Naive thymus-derived CD8-positive, alpha-beta T cell (primary cell): ENCODE results near the gene UBXN11. TPM values are rescaled to one million over a fixed set of nuclear protein-coding genes. Genes with fewer than 3 reads are reported as not detected.

Source experiments
- ATAC-seq, 2 donors: fragments of 150-1000 bp; cut with Tn5 transposase in 1 of 2; sonication (Bioruptor Pico), chemical (Tn5 transposase) in 1 of 2; 1 replicate in 1 of 2; 2 replicates in 1 of 2; pipeline ENCODE4 v1.10.0; 2021; ENCODE audit warnings: mild to moderate bottlenecking in 2 of 2, moderate library complexity in 2 of 2
- POLR2A ChIA-PET: fragments of 350-600 bp; sonication (Branson Sonifier 250); formaldehyde crosslinking; loops from one replicate; lab custom pipeline; 2021; ENCODE audit warnings: antibody characterized with exemption; lab: Charles Lee
- DNase-seq, 10 donors: peaks; one replicate each; pipeline versions ENCODE4 v3.0.0 to v3.0.0-alpha.2; 2020 to 2022
- H3K27ac Mint-ChIP-seq, 10 donors: one replicate each; pipeline ENCODE4 v1.8.0; 2020 to 2022; ENCODE audit warnings: mild to moderate bottlenecking in 10 of 10, mixed read lengths in 10 of 10, moderate library complexity in 4 of 10, inconsistent platforms in 1 of 10
- H3K27me3 Mint-ChIP-seq, 5 donors: one replicate each; pipeline ENCODE4 v1.8.0; 2021 to 2022; ENCODE audit warnings: mixed read lengths in 5 of 5
- H3K36me3 Mint-ChIP-seq, 3 donors: one replicate each; pipeline ENCODE4 v1.8.0; 2020 to 2022; ENCODE audit warnings: mixed read lengths in 3 of 3, mild to moderate bottlenecking in 2 of 3, inconsistent platforms in 1 of 3
- H3K4me1 Mint-ChIP-seq, 4 donors: one replicate each; pipeline ENCODE4 v1.8.0; 2021 to 2022; ENCODE audit warnings: mixed read lengths in 4 of 4
- H3K4me3 Mint-ChIP-seq, 10 donors: one replicate each; pipeline ENCODE4 v1.8.0; 2020 to 2022; ENCODE audit warnings: mild to moderate bottlenecking in 10 of 10, mixed read lengths in 10 of 10, moderate library complexity in 6 of 10, inconsistent platforms in 1 of 10
- H3K9me3 Mint-ChIP-seq, 9 donors: one replicate each; pipeline ENCODE4 v1.8.0; 2020 to 2022; ENCODE audit warnings: mixed read lengths in 9 of 9, mild to moderate bottlenecking in 3 of 9, inconsistent platforms in 1 of 9, moderate library complexity in 1 of 9
- polyA plus RNA-seq, 3 donors: library from polyadenylated mRNA; unstranded; fragments of 300-500 nt; fragmentation: Illumina TruSeq; gene quantifications; one replicate each; pipeline ENCODE4 v1.2.3, GENCODE V29; 2021
- total RNA-seq, 8 experiments: library from RNA in 2 of 8; stranded (reverse) in 2 of 8; gene quantifications; one replicate each; pipeline ENCODE4 v1.2.3 and lab custom pipeline; 2021 to 2026

The UBXN11 gene
- total and polyA plus RNA-seq, 5 experiments from 2014 or later, result 9.1 to 129 (median 14.7) TPM

DNA sequence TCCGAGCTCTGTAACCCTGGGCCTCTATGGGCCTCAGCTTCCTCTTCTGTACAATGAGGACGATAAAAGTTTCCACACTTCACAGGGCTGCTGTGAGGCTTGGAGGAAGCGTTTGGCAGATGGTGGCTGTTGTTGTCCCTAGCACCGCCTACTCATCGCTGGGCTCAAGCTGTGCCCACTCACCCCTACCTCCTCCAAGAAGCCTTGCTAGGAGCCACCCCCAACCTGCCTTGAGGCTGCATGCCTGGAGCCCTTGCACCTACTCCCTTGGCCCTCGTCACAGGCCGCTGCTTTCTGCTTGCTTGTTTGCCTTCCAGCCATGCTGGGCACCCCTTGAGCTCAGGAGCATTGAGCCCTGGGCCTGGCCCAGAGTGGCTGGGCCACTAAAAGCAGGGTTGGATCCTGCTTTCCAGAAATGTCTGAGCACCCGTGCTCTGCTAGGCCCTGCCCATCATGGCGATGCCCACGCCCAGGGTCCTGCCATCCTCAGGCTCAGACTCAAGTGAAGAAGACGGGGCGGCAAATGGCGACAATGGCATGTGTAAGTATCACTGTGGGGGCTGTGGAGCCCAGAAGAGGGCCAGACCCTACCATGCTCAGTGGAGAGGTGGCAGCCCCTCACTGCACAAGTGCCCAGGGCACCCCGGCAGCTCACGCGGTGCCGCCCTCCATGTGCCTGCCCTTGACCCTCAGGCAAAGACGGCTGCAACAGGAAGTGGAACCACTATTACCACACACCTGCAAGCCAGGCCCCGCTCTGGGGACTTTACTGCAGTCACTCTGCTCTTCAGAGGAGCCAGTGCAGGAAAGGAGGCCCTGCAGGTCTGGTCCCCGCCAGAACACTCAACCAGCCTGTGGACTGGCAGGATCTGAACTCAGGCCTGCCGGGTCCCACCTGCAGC lies 17.0 kb downstream of the UBXN11 start:
- peak overlapping the region; percentile 8 to 85 (median 78) for H3K4me3 Mint-ChIP-seq
- H3K27me3 Mint-ChIP-seq, result no peaks in the 10 kb centered on the region
- no peaks in the 10 kb centered on the region for H3K9me3 Mint-ChIP-seq
- H3K4me1 Mint-ChIP-seq, result peaks cover 44 to 93% (median 84%) of the 10 kb centered on the region in 4 donors
- POLR2A ChIA-PET, result interaction anchor here (0.5 to 30.4 kb wide), 14 partner anchors 10 to 520 kb away, joined by 3 to 2161 read pairs (median 6); partner anchors contain the start of genes CD52, HMGN2, SH3BGRL3 and UBXN11
- ATAC-seq, result peak; percentile 10 to 17
- peaks cover 0 to 4% (median 0%) of the 10 kb centered on the region in 3 donors for H3K36me3 Mint-ChIP-seq
- peak in 4 of 10 donors; percentile 44 to 78 (median 54) for DNase-seq
- peak overlapping the region; percentile 93 to 100 (median 96) for H3K27ac Mint-ChIP-seq

DNA sequence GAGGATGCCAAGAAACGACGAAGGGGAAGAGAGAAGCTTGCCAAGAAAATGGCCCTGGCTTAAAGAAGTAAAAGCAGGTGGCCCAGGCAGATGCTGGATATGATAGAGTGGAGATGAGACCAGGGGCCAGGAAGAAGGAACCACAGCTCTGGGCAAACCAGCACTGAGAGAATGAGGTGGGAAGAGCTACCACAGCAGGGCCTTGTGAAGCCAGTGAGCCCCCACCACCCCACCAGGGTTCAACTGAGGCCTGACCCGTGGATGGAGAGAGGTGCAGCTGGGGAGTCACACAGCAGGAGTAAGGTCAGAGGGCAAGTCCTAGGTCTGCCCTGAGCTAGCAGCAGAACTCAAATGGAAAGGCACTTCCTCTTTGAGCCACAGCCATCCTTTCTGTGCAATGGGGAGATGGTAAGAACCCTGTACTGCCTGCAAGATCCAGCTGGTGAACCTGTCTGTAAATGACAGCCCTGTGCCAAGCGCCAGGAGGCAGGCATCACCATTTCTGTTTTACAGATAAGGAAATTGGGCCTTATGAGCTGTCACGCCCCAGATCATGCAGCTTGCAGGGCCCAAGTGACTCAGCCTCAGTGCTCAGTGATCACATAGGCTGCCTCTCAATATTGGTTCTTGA lies 18.0 kb downstream of the UBXN11 start:
- Mint-ChIP-seq H3K36me3 (peaks cover 0 to 6% (median 0%) of the 10 kb centered on the region in 3 donors), H3K27ac (peak overlapping the region; percentile 93 to 100 (median 96)), H3K4me1 (peaks cover 46 to 100% (median 93%) of the 10 kb centered on the region in 4 donors), H3K27me3 (no peaks in the 10 kb centered on the region), H3K9me3 (no peaks in the 10 kb centered on the region), H3K4me3 (peak overlapping the region; percentile 63 to 88 (median 78))
- ATAC-seq (peak in 1 of 2 donors; percentile 3), DNase-seq (peak in 2 of 10 donors; percentile 47 to 67)
- POLR2A ChIA-PET, result interaction anchor here (0.9 to 30.4 kb wide), 15 partner anchors 10 to 1056 kb away, joined by 3 to 2161 read pairs (median 6); partner anchors contain the start of genes CD52, CEP85, HMGN2 and SH3BGRL3

DNA sequence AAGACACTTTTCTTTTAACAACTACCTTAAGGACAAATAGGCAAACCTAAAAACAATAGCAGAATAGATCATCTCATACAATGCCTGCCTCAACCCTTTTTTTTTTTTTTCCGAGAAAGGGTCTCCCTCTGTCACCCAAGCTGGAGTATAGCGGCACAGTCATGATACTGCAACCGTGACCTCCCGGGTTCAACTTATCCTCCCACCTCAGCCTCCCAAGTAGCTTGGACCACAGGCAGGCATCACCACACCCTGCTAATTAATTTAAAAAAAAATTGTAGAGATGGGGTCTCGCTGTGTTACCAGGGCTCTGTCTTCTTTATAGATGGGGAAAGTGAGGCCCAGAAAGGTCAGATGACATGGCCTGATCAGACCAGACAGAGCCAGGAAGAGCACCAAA lies 18.6 kb downstream of the UBXN11 start:
- Mint-ChIP-seq H3K36me3 (peaks cover 0 to 11% (median 0%) of the 10 kb centered on the region in 3 donors), H3K27ac (peak overlapping the region; percentile 93 to 100 (median 96)), H3K4me3 (peak overlapping the region; percentile 63 to 88 (median 78)), H3K27me3 (no peaks in the 10 kb centered on the region), H3K4me1 (peaks cover 52 to 100% (median 97%) of the 10 kb centered on the region in 4 donors), H3K9me3 (no peaks in the 10 kb centered on the region)
- peak in 1 of 10 donors; percentile 8 for DNase-seq
- no peak for ATAC-seq
- POLR2A ChIA-PET, result interaction anchor here (0.6 to 30.4 kb wide), 14 partner anchors 9 to 1169 kb away, joined by 3 to 2161 read pairs (median 6); partner anchors contain the start of genes CD52, CEP85, HMGN2 and SH3BGRL3

DNA sequence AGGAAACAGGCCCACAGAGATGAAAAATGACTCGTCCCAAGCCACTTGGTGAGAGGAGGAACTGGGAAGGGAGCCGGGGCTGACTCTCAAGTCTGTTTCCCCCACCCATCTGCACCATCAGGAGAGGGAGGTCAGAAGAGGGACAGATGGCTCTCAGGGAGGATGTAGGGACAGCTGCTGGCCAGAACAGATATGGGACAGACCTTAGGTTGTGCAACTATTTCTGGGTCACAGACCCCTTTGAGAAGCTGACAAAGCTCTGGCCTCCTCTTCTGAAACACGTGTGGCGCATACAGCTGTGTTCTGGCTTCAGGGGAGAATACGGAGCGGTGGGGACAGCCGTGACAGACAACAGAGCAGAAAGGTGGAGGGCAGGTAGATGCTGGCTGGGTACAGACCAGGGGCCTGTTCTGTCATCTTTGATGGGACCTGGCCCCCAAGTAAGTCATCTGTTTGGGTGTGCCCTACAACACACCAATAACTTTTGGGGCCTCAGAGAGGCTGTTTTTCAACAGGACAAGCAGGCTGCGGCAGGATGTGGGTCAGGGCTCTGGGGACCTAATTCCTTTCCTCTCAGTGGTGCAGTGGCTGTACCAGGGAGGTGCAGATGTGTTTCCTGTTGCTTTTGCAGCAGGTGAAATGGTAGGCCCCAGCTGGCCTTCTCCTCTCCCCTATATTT lies 19.3 kb downstream of the UBXN11 start:
- POLR2A ChIA-PET, result interaction anchor here (0.5 to 30.4 kb wide), 17 partner anchors 9 to 1170 kb away, joined by 3 to 2161 read pairs (median 5); partner anchors contain the start of genes CD52, CEP85, SH3BGRL3 and SYF2
- peak in 9 of 10 donors; percentile 50 to 90 (median 77) for DNase-seq
- peak overlapping the region; percentile 93 to 100 (median 96) for H3K27ac Mint-ChIP-seq
- peak overlapping the region; percentile 63 to 88 (median 78) for H3K4me3 Mint-ChIP-seq
- H3K9me3 Mint-ChIP-seq, result no peaks in the 10 kb centered on the region
- peaks cover 0 to 15% (median 0%) of the 10 kb centered on the region in 3 donors for H3K36me3 Mint-ChIP-seq
- no peaks in the 10 kb centered on the region for H3K27me3 Mint-ChIP-seq
- H3K4me1 Mint-ChIP-seq, result peaks cover 55 to 100% (median 99%) of the 10 kb centered on the region in 4 donors
- peak; percentile 48 to 57 for ATAC-seq

DNA sequence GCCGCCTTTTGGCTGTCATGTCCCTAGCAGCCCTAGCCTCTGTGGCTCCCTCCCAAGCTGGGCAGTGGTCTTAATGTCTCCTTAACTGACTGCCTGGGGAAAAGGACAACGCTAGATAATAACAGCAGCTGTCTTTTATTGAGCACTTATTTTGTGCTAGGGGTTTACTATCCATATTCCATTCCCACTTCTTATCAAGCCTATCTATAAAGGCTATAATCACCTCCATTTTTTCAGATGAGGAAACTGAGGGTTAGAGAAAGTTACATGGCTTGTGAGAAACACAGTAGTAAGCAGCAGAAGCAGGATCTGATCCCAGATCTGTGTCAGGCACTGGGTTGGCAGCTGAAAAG lies 20.4 kb downstream of the UBXN11 start:
- H3K4me1 Mint-ChIP-seq, result peaks cover 59 to 100% (median 98%) of the 10 kb centered on the region in 4 donors
- POLR2A ChIA-PET, result interaction anchor here (1.0 to 30.4 kb wide), 13 partner anchors 8 to 296 kb away, joined by 3 to 2161 read pairs (median 8); partner anchors contain the start of genes CD52, CEP85, HMGN2 and SH3BGRL3
- H3K36me3 Mint-ChIP-seq, result peaks cover 0 to 20% (median 6%) of the 10 kb centered on the region in 3 donors
- H3K27me3 Mint-ChIP-seq, result no peaks in the 10 kb centered on the region
- H3K4me3 Mint-ChIP-seq, result peak overlapping the region in 7 of 10 donors; percentile 4 to 88 (median 30)
- H3K27ac Mint-ChIP-seq, result peak overlapping the region; percentile 93 to 100 (median 96)
- DNase-seq, result no peak
- no peak for ATAC-seq
- H3K9me3 Mint-ChIP-seq, result no peaks in the 10 kb centered on the region

DNA sequence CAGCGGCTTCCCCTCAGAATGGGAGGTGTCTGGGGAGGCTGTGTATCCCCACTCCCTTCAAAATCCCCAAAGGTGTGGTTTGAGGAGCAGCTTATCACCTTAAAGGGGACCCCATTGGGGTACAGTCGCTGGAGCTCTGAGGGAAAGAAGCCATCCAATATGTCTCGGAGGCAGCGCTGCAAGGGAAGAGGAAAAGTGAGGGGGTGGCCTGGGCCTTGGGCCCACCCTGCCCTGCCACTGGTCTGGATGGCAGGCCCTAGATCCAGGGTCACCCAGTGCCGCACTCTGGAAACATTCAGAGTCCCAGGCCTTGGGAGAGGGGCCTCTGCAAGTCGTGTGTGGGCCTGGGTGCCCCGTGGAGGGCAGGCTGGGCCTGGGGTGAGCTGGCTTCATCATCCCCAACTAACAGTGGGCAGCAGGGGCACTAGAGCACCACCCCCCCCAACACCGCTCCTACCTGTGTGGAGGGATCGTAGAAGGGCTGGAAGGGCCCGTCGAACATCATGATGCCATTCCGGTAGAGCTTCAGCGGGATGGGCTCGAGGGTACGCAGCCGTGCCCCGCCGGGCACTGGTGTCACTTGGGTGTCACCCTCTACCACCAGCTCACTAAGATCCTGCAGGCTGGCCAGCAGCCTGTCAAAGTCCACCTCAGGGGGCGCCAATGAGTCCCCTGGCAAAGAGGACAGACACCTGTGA lies 20.9 kb downstream of the UBXN11 start:
- H3K27ac Mint-ChIP-seq, result peak overlapping the region; percentile 96 to 100 (median 98)
- peaks cover 0 to 22% (median 8%) of the 10 kb centered on the region in 3 donors for H3K36me3 Mint-ChIP-seq

DNA sequence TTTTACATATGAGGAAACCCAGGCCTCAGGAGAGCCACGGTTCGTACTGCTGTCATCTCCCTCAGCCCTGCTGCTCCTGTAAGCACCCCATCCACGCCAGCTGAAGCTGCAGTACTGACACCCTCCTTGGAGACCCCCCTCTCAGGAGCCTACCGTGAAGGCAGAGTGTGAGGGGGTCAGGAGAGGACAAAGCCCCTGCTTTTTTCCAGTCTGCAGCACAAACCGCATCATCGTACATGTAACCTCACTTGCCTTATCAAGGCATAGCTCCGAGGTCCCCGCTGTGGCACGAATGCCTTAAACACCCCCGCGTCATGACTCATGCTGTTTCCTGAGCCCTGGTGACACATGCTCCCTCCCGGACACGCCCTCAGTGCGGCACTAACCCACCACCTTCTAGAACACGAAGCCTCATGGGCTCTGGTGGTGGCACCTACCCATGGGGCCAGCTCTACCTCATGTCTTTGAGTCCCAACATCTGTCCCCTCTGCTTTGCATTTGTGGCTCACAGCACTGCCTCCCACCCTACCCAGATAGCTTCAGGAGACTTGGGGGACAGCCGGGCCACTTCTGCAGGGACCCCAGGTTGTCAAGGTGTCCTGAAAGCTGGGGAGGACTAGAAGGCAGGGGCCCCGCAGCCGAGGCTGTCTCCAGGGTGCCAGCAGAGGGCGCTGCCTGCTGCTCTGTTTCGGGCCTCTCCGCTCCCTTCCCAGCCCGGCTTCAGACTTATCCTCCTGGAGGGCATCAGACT lies 21.7 kb downstream of the UBXN11 start:
- Mint-ChIP-seq H3K27ac (peak overlapping the region; percentile 96 to 100 (median 98)), H3K27me3 (no peaks in the 10 kb centered on the region), H3K36me3 (peaks cover 0 to 22% (median 8%) of the 10 kb centered on the region in 3 donors), H3K9me3 (no peaks in the 10 kb centered on the region), H3K4me3 (peak overlapping the region; percentile 68 to 95 (median 89)), H3K4me1 (peaks cover 55 to 94% (median 91%) of the 10 kb centered on the region in 4 donors)
- peak; percentile 67 to 81 for ATAC-seq
- POLR2A ChIA-PET, result interaction anchor here (0.5 to 30.4 kb wide), 15 partner anchors 6 to 188 kb away, joined by 4 to 2161 read pairs (median 8); partner anchors contain the start of genes CD52, CEP85, DHDDS and HMGN2
- peak; percentile 72 to 97 (median 88) for DNase-seq

More for the DNA sequence above, 20.9 kb downstream of the UBXN11 start:
- DNase-seq, result no peak
- POLR2A ChIA-PET, result interaction anchor here (1.0 to 30.4 kb wide), 15 partner anchors 7 to 295 kb away, joined by 3 to 2161 read pairs (median 8); partner anchors contain the start of genes CD52, CEP85, HMGN2 and SH3BGRL3
- Mint-ChIP-seq H3K27me3 (no peaks in the 10 kb centered on the region), H3K4me3 (peak overlapping the region in 9 of 10 donors; percentile 30 to 95 (median 90)), H3K9me3 (no peaks in the 10 kb centered on the region), H3K4me1 (peaks cover 60 to 100% (median 97%) of the 10 kb centered on the region in 4 donors)
- ATAC-seq, result no peak

DNA sequence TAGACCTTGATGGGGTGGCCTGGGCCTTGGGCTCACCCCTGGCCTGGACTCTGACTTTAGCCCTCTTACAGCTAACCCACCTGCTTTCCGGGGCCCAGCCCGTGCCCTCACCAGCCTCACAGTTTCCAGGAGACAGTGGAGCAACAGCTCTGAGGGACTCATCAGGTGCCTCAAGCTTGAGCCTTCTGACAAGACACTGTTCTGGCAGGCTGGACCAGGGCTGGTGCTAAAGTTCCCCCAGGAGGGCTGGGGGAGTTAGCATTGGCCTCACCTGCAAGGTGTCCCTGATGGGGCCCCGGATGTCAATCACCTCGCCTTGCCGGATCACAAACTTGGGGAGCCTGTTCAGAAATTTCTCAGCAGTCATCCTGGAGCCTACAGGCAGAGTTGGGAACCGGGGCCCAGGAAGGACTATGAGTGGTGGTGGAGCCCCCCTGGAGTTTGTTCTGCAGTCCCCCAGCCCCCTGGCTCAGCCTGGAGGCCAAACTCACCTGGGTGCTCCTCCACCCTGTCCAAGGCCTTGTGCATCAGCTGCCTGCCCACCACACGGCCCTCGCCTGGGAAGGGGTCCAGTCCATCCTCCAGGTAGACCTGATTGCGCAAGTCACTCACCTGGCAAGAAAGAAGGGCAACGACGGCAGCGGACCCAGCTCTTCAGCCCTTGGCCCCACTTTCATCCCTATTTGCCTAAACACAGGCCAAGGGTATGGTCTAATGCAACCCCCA lies 22.4 kb downstream of the UBXN11 start:
- ATAC-seq, result no peak
- H3K36me3 Mint-ChIP-seq, result peaks cover 0 to 22% (median 8%) of the 10 kb centered on the region in 3 donors
- no peak for DNase-seq

DNA sequence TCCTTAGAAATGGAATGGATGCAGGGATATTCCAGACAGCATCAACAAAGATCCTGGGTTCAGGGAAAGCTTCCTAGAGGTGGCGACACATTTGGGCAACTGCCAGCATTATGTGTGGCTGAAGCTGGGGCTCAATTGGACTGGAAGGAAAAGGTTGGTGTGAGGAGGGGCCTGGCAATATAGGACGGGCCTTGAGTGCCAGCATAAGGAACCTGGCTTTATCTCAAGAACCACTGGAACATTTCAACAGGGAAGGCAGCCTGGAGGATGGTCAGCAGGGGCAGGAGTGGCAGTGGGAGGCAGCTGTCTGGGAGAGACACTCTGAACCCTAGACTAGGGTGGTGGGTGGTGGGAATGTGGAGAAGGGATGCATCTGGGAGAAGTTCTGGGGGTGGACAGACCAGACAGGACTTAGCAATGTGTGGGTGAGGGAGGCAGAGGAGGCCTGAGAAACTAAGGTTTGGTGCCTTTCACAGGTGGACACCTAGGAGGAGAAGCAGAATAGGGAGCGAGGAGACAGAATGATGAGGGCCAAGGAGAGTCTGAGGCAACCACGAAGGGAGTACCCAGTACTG lies 23.1 kb downstream of the UBXN11 start:
- H3K9me3 Mint-ChIP-seq, result no peaks in the 10 kb centered on the region
- ATAC-seq (no peak), DNase-seq (no peak)
- peaks cover 0 to 22% (median 8%) of the 10 kb centered on the region in 3 donors for H3K36me3 Mint-ChIP-seq
- peak overlapping the region; percentile 40 to 95 (median 90) for H3K4me3 Mint-ChIP-seq
- H3K4me1 Mint-ChIP-seq, result peaks cover 51 to 94% (median 89%) of the 10 kb centered on the region in 4 donors
- no peaks in the 10 kb centered on the region for H3K27me3 Mint-ChIP-seq
- peak overlapping the region; percentile 96 to 100 (median 98) for H3K27ac Mint-ChIP-seq
- POLR2A ChIA-PET, result interaction anchor here (0.6 to 30.4 kb wide), 5 partner anchors 6 to 847 kb away, joined by 4 to 2161 read pairs (median 24); partner anchors contain the start of genes CD52, DHDDS and UBXN11

More for the DNA sequence above, 22.4 kb downstream of the UBXN11 start:
- peak overlapping the region; percentile 68 to 95 (median 89) for H3K4me3 Mint-ChIP-seq
- peak overlapping the region; percentile 96 to 100 (median 98) for H3K27ac Mint-ChIP-seq
- H3K9me3 Mint-ChIP-seq, result no peaks in the 10 kb centered on the region
- no peaks in the 10 kb centered on the region for H3K27me3 Mint-ChIP-seq
- peaks cover 50 to 94% (median 90%) of the 10 kb centered on the region in 4 donors for H3K4me1 Mint-ChIP-seq
- POLR2A ChIA-PET, result interaction anchor here (0.5 to 30.4 kb wide), 12 partner anchors 5 to 189 kb away, joined by 4 to 2161 read pairs (median 10); partner anchors contain the start of genes CD52, CEP85, DHDDS and HMGN2
